Ammon's horn (tissue), 1 donor: ENCODE data around the gene SBK3.
A peak's percentile ranks its signal among the peaks of the same experiment; 100 is the strongest.
"Not testable (repeated sequence)": the region's sequence is repeated elsewhere in the genome, so short reads cannot be mapped to it uniquely, and the experiment has no call there.

Experiments
- DNase-seq: peaks from one replicate; pipeline ENCODE4 v3.0.0-alpha.2; 2016; ENCODE audit warnings: low spot score

The SBK3 gene

GRCh38 chr19:55545443-55545842 is at the start of gene SBK3:
Gene SBK3 (minus strand): TSS chr19:55545543. CDS start chr19:55545543, 0 bp downstream.
- no peak for DNase-seq

- no peak for DNase-seq
Observed at GRCh38 chr19:55593096-55593772, 47.9 kb upstream of the SBK3 start.

GRCh38 chr19:55592391-55593090 is 47.2 kb upstream of the SBK3 start:
- DNase-seq: no peak

- DNase-seq: no peak
Observed at GRCh38 chr19:55591555-55591954, 46.2 kb upstream of the SBK3 start.

GRCh38 chr19:55590617-55591016 is 45.3 kb upstream of the SBK3 start:
- no peak for DNase-seq

GRCh38 chr19:55590109-55590508 is 44.8 kb upstream of the SBK3 start:
- no peak for DNase-seq

- DNase-seq: no peak
Observed at GRCh38 chr19:55588738-55589137, 43.4 kb upstream of the SBK3 start.

GRCh38 chr19:55586976-55587668 is 41.8 kb upstream of the SBK3 start:
- peak; percentile 95 for DNase-seq

- peak; percentile 88 for DNase-seq
Observed at GRCh38 chr19:55585658-55586339, 40.5 kb upstream of the SBK3 start.

- no peak for DNase-seq
Observed at GRCh38 chr19:55584871-55585270, 39.5 kb upstream of the SBK3 start.

GRCh38 chr19:55583897-55584296 is 38.6 kb upstream of the SBK3 start:
- not testable (repeated sequence) for DNase-seq

GRCh38 chr19:55582284-55582683 is 36.9 kb upstream of the SBK3 start:
- not testable (repeated sequence) for DNase-seq

GRCh38 chr19:55581823-55582223 is 36.5 kb upstream of the SBK3 start:
- no peak for DNase-seq

GRCh38 chr19:55581145-55581822 is 35.9 kb upstream of the SBK3 start:
- no peak for DNase-seq

GRCh38 chr19:55580628-55581144 is 35.3 kb upstream of the SBK3 start, which contains the start of gene ZNF579:
Gene ZNF579 (minus strand): TSS chr19:55580848. CDS start chr19:55579639, 1,209 bp downstream.
- DNase-seq: peak; percentile 91

GRCh38 chr19:55579766-55580621 is 34.7 kb upstream of the SBK3 start:
- no peak for DNase-seq

- DNase-seq: no peak
Observed at GRCh38 chr19:55578761-55579747, 33.7 kb upstream of the SBK3 start.

GRCh38 chr19:55578031-55578760 is 32.9 kb upstream of the SBK3 start:
- no peak for DNase-seq

- no peak for DNase-seq
Observed at GRCh38 chr19:55576746-55577145, 31.4 kb upstream of the SBK3 start.
